Esophagus muscularis mucosa (tissue), 4 donors: ENCODE data around the gene IFNLR1. TPM values are rescaled to one million over a fixed set of nuclear protein-coding genes. Genes with fewer than 3 reads are reported as not detected.

Source experiments
- DNase-seq: peaks from one replicate; pipeline ENCODE4 v3.0.0-alpha.2; 2017; ENCODE audit errors: extremely low spot score
- H3K27ac ChIP-seq, 4 donors: fragments of 200-600 bp; sonication (generic); replicated peaks in 1 of 4; 1 replicate in 3 of 4; 2 replicates in 1 of 4; pipeline ENCODE4 v1.5.1; 2016 to 2019; ENCODE audit warnings: mild to moderate bottlenecking in 1 of 4
- H3K27me3 ChIP-seq, 4 donors: fragments of 200-600 bp; sonication (generic); one replicate each; pipeline versions ENCODE4 v1.5.1 to v1.6.0; 2016 to 2019
- H3K36me3 ChIP-seq, 4 donors: fragments of 200-600 bp; sonication (generic); one replicate each; pipeline ENCODE4 v1.5.1; 2016 to 2019
- H3K4me1 ChIP-seq, 4 donors: fragments of 200-600 bp; sonication (generic); one replicate each; pipeline ENCODE4 v1.5.1; 2016 to 2019
- H3K4me3 ChIP-seq, 4 donors: fragments of 200-600 bp; sonication (generic); 1 replicate in 2 of 4; 2 replicates in 2 of 4; pipeline ENCODE4 v1.5.1; 2016 to 2019; ENCODE audit warnings: mild to moderate bottlenecking in 4 of 4, moderate library complexity in 1 of 4
- H3K9me3 ChIP-seq, 4 donors: fragments of 200-600 bp; sonication (generic); 1 replicate in 3 of 4; 2 replicates in 1 of 4; pipeline ENCODE4 v1.5.1; 2016 to 2019
- EP300 ChIP-seq: sonication (generic); formaldehyde crosslinking; IDR thresholded peaks from one replicate; pipeline ENCODE4 v1.6.1; 2017; ENCODE audit warnings: antibody characterized with exemption
- POLR2A ChIP-seq: fragments of 450-650 bp; IDR thresholded peaks from one replicate; pipeline ENCODE4 v1.6.1; 2017; ENCODE audit warnings: antibody characterized with exemption, moderate library complexity, mild to moderate bottlenecking, low read depth
- POLR2AphosphoS5 ChIP-seq, 2 donors: sonication (generic); formaldehyde crosslinking; IDR thresholded peaks; one replicate each; pipeline ENCODE4 v1.6.1; 2017; ENCODE audit warnings: antibody characterized with exemption in 2 of 2
- WGBS: methylation state at CpG from one replicate; pipeline ENCODE4 v1.1.5; 2018; 5-methylcytosine and 5-hydroxymethylcytosine counted together
- intact Hi-C: fragments of 100-400 bp; cut with DNase I; formaldehyde crosslinking; loops from one replicate; pipeline ENCODE4 v1.15.1; 2023
- total RNA-seq, 4 donors: library from RNA; depleted of rRNA; stranded (reverse); fragments of >200 nt; gene quantifications; one replicate each; pipeline versions ENCODE4 v1.1.0 to v1.2.1, GENCODE V29; 2016
- TF ChIP-seq, protein P1 (sequence below), 3 experiments: fragments of 200-600 bp in 2 of 3; fragments of 450-650 bp in 1 of 3; sonication (generic) in 2 of 3; IDR thresholded peaks; one replicate each; pipeline ENCODE4 v1.5.1; 2017 to 2019; ENCODE audit warnings: antibody characterized with exemption in 3 of 3, mild to moderate bottlenecking in 2 of 3, moderate library complexity in 1 of 3

Gene IFNLR1
- total RNA-seq, 4 donors from 2014 or later = 0.50 to 2.0 (median 1.2) TPM

DNA sequence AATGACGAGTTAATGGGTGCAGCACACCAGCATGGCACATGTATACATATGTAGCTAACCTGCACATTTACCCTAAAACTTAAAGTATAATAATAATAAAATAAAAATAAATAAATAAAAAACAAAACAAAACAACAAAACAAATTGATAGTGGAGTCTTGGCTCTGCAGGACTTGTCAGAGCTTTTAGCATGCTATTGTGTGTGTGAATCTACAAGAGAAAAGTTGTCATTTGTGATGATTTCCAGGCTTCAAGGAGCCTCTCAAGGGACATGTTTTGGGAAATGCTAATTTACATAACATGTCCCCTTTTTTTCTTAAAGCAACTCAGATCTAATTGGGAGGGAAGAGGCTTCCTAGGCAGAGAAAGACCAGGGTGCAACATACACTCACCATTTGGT, 53.3 kb downstream of the IFNLR1 start:
- TF ChIP-seq, protein P1, sequence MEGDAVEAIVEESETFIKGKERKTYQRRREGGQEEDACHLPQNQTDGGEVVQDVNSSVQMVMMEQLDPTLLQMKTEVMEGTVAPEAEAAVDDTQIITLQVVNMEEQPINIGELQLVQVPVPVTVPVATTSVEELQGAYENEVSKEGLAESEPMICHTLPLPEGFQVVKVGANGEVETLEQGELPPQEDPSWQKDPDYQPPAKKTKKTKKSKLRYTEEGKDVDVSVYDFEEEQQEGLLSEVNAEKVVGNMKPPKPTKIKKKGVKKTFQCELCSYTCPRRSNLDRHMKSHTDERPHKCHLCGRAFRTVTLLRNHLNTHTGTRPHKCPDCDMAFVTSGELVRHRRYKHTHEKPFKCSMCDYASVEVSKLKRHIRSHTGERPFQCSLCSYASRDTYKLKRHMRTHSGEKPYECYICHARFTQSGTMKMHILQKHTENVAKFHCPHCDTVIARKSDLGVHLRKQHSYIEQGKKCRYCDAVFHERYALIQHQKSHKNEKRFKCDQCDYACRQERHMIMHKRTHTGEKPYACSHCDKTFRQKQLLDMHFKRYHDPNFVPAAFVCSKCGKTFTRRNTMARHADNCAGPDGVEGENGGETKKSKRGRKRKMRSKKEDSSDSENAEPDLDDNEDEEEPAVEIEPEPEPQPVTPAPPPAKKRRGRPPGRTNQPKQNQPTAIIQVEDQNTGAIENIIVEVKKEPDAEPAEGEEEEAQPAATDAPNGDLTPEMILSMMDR (IDR thresholded peaks at IDR 0.05) = no peak
- TF ChIP-seq EP300 = no peak
- no peak for TF ChIP-seq POLR2AphosphoS5 (IDR thresholded peaks at IDR 0.05)
- no peak for TF ChIP-seq POLR2A
- WGBS = 74% methylated on average over 1 of the region's 1 CpG
- Histone ChIP-seq H3K9me3 (peaks cover 0 to 16% (median 7%) of the 10 kb centered on the region in 4 donors), H3K4me1 (no peaks in the 10 kb centered on the region), H3K27me3 (peaks cover 0 to 4% (median 0%) of the 10 kb centered on the region in 4 donors), H3K36me3 (no peaks in the 10 kb centered on the region), H3K27ac (no peak overlapping the region), H3K4me3 (no peak overlapping the region)
- intact Hi-C loops = no loop called here
- no peak for DNase-seq

DNA sequence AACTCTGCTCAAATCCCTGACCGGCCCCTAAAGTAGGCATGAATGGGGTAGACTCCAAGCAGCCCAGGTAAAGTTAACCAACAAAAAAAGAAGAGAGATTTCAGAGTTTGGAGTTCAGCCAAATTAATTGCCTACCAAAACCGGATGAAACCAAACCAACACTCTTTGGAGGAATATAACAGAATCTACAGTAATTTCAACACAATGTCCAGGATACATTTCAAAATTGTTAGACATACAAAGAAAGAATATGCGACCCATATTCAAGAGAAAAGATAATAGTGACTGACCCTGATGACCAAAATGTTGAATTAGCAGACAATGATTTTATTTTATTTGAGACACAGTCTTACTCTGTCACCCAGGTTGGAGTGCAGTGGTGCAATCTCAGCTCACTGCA, 56.7 kb downstream of the IFNLR1 start:
- Histone ChIP-seq H3K4me3 (no peak overlapping the region), H3K27ac (no peak overlapping the region), H3K9me3 (peaks cover 0 to 16% (median 7%) of the 10 kb centered on the region in 4 donors), H3K36me3 (no peaks in the 10 kb centered on the region), H3K4me1 (peaks cover 0 to 6% (median 0%) of the 10 kb centered on the region in 4 donors), H3K27me3 (no peaks in the 10 kb centered on the region)
- intact Hi-C loops = no loop called here
- no peak for DNase-seq
- WGBS = 88% methylated on average over 3 of the region's 3 CpGs
- TF ChIP-seq, protein P1 (IDR thresholded peaks at IDR 0.05) = no peak
- TF ChIP-seq POLR2AphosphoS5 (IDR thresholded peaks at IDR 0.05) (no peak), POLR2A (no peak), EP300 (no peak)

DNA sequence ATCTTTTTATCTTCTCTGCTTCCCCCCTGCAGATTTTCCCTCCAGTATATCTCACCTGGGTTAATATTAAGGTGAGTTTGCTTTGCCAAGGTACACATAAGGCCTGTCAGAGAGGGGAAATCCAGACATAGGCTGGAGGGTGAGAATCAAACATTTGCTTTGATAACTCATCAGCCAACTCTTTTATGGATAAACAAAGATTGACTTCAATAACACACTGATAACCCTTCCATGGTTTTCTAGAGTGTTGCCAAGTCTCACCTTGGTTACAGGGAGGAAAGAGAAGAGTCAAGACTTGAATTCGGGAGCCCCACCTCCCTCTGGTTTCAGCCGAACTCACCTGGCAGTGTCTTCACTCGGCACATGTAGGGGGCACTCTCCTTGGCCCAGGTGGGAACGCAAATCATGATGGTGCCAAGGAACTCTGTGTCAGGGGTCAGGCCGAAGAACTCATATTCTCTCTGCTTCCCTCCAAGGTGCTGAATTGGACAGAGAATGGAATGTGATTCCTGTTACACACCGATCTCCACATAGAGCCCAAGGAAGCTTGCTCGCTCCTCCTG, 59.2 kb downstream of the IFNLR1 start:
- 91% methylated on average over 7 of the region's 7 CpGs for WGBS
- TF ChIP-seq, protein P1 (IDR thresholded peaks at IDR 0.05) = no peak
- TF ChIP-seq EP300 (no peak), POLR2AphosphoS5 (IDR thresholded peaks at IDR 0.05) (no peak), POLR2A (no peak)
- intact Hi-C loops = no loop called here
- H3K9me3 ChIP-seq = peaks cover 0 to 16% (median 7%) of the 10 kb centered on the region in 4 donors
- H3K4me1 ChIP-seq = peaks cover 0 to 6% (median 0%) of the 10 kb centered on the region in 4 donors
- no peak for DNase-seq
- H3K36me3 ChIP-seq = no peaks in the 10 kb centered on the region
- no peaks in the 10 kb centered on the region for H3K27me3 ChIP-seq
- no peak overlapping the region for H3K27ac ChIP-seq
- H3K4me3 ChIP-seq = no peak overlapping the region

DNA sequence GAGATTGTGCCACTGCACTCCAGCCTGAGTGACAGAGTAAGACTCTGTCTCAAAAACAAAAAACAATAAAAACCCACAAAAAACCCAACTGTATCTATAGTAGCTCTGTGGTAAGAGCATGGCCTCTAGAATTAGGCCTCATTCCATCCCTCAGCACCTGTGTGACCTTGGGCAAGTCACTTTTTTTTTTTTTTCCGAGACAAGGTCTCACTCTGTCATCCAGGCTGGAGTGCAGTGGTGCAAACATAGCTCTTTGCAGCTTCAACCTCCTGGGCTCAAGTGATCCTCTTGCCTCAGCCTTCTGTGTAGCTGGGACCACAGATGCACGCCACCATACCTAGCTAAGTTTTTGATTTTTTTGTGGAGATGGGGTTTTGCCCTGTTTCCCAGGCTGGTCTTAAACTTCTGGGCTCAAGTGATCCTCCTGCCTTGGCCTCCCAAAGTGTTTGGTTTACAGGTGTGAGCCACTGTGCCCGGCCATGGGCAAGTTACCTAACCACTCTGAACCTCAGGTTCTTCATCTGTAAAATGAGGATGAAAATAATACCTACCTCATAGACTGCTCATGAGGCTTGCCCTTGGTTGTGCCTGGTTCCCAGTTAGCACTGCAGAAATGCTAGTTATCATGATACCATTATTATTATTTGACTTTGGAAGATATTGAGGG, 59.8 kb downstream of the IFNLR1 start:
- Histone ChIP-seq H3K27me3 (no peaks in the 10 kb centered on the region), H3K4me1 (peaks cover 0 to 6% (median 0%) of the 10 kb centered on the region in 4 donors), H3K27ac (no peak overlapping the region), H3K36me3 (no peaks in the 10 kb centered on the region), H3K4me3 (no peak overlapping the region), H3K9me3 (peaks cover 0 to 16% (median 7%) of the 10 kb centered on the region in 4 donors)
- 93% methylated on average over 3 of the region's 3 CpGs for WGBS
- TF ChIP-seq, protein P1 (IDR thresholded peaks at IDR 0.05) = no peak
- TF ChIP-seq POLR2A = no peak
- TF ChIP-seq POLR2AphosphoS5 (IDR thresholded peaks at IDR 0.05) = no peak
- no peak for TF ChIP-seq EP300
- intact Hi-C loops = no loop called here
- no peak for DNase-seq
